ENCODE measurements around the gene LBHD2.

GRCh38 chr14:103090481-103091020, 6.5 kb downstream of the LBHD2 start:
- TF ChIP-seq POLR2A (IDR thresholded peaks at IDR 0.05; ENCODE audit: low read length) (no peak), GATA1 (IDR thresholded peaks at IDR 0.05; ENCODE audit: low read depth, low read length) (no peak)

Data from erythroblast (primary cell).